Inflammatory macrophage treated with lipopolysaccharide for 4 hours (primary cell): ENCODE measurements around the gene COL5A1.

Experiments
- DNase-seq: peaks from one replicate; pipeline ENCODE4 v3.0.0-alpha.2; 2020

COL5A1 gene

GRCh38 chr9:134607971-134608370 is 33.6 kb upstream of the COL5A1 start:
- no peak for DNase-seq

- no peak for DNase-seq
Observed at GRCh38 chr9:134611046-134611445, 30.6 kb upstream of the COL5A1 start.

- no peak for DNase-seq
Observed at GRCh38 chr9:134612309-134612708, 29.3 kb upstream of the COL5A1 start.

- no peak for DNase-seq
Observed at GRCh38 chr9:134612715-134613114, 28.9 kb upstream of the COL5A1 start.

GRCh38 chr9:134614256-134614655 is 27.3 kb upstream of the COL5A1 start:
- DNase-seq = no peak

GRCh38 chr9:134616341-134616740 is 25.3 kb upstream of the COL5A1 start:
- DNase-seq = no peak

- no peak for DNase-seq
Observed at GRCh38 chr9:134617246-134617645, 24.4 kb upstream of the COL5A1 start.

- no peak for DNase-seq
Observed at GRCh38 chr9:134617836-134618162, 23.8 kb upstream of the COL5A1 start.

- no peak for DNase-seq
Observed at GRCh38 chr9:134618163-134618832, 23.3 kb upstream of the COL5A1 start.

GRCh38 chr9:134618833-134619447 is 22.7 kb upstream of the COL5A1 start:
- no peak for DNase-seq

- no peak for DNase-seq
Observed at GRCh38 chr9:134619448-134619982, 22.1 kb upstream of the COL5A1 start.

GRCh38 chr9:134619983-134620661 is 21.5 kb upstream of the COL5A1 start:
- DNase-seq = no peak

- DNase-seq = no peak
Observed at GRCh38 chr9:134620751-134621557, 20.6 kb upstream of the COL5A1 start.

- DNase-seq = no peak
Observed at GRCh38 chr9:134621558-134622110, 20.0 kb upstream of the COL5A1 start.

GRCh38 chr9:134622896-134623257 is 18.7 kb upstream of the COL5A1 start:
- DNase-seq = no peak

- DNase-seq = no peak
Observed at GRCh38 chr9:134623258-134624066, 18.1 kb upstream of the COL5A1 start.

GRCh38 chr9:134624137-134624591 is 17.4 kb upstream of the COL5A1 start:
- no peak for DNase-seq

- DNase-seq = no peak
Observed at GRCh38 chr9:134624621-134625181, 16.9 kb upstream of the COL5A1 start.

GRCh38 chr9:134625361-134626068 is 16.1 kb upstream of the COL5A1 start:
- no peak for DNase-seq

GRCh38 chr9:134626069-134626423 is 15.6 kb upstream of the COL5A1 start:
- no peak for DNase-seq
